ENCODE measurements around the gene ABLIM1.

DNA sequence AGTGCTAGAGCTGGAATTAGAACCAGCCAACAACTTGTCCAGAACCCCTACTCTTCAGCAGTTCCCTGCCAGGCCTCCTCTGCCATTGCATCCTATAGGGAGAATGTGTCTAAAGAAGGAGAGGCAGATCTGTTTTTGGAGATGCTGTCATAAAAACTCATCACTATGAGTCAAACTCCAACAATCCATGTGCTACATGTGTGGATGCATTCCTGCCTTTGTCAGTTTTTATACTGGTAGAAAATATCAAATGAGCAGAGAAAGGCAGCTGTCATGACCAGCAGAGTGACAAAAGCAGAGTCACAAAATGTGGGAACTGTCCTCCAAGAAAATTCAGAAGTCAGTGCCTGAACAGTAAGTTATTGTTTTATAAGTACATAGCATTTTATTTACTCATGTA is 93.0 kb downstream of the ABLIM1 start:
- TF ChIP-seq POLR2AphosphoS5 (IDR thresholded peaks at IDR 0.05) = no peak
- TF ChIP-seq, protein P1, sequence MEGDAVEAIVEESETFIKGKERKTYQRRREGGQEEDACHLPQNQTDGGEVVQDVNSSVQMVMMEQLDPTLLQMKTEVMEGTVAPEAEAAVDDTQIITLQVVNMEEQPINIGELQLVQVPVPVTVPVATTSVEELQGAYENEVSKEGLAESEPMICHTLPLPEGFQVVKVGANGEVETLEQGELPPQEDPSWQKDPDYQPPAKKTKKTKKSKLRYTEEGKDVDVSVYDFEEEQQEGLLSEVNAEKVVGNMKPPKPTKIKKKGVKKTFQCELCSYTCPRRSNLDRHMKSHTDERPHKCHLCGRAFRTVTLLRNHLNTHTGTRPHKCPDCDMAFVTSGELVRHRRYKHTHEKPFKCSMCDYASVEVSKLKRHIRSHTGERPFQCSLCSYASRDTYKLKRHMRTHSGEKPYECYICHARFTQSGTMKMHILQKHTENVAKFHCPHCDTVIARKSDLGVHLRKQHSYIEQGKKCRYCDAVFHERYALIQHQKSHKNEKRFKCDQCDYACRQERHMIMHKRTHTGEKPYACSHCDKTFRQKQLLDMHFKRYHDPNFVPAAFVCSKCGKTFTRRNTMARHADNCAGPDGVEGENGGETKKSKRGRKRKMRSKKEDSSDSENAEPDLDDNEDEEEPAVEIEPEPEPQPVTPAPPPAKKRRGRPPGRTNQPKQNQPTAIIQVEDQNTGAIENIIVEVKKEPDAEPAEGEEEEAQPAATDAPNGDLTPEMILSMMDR (IDR thresholded peaks at IDR 0.05) = no peak
- no peak for TF ChIP-seq POLR2A (IDR thresholded peaks at IDR 0.05; ENCODE audit: low read depth)

All from esophagus muscularis mucosa (tissue), 3 donors.